GM21737 (cell line): ENCODE data around the gene UBAC1.
A peak's percentile ranks its signal among the peaks of the same experiment; 100 is the strongest.

Experiments
- ATAC-seq: cut with Tn5 transposase; IDR thresholded peaks from one replicate; pipeline ENCODE4 v1.9.1; 2021; ENCODE audit warnings: mild to moderate bottlenecking, moderate library complexity; ENCODE audit not compliant: unreplicated experiment

The UBAC1 gene

GRCh38 chr9:135961277-135961715, at the start of gene UBAC1:
TSS of gene UBAC1 (minus strand) at chr9:135961373. CDS start at chr9:135961162, 211 bp downstream.
- ATAC-seq: peak; percentile 85

DNA sequence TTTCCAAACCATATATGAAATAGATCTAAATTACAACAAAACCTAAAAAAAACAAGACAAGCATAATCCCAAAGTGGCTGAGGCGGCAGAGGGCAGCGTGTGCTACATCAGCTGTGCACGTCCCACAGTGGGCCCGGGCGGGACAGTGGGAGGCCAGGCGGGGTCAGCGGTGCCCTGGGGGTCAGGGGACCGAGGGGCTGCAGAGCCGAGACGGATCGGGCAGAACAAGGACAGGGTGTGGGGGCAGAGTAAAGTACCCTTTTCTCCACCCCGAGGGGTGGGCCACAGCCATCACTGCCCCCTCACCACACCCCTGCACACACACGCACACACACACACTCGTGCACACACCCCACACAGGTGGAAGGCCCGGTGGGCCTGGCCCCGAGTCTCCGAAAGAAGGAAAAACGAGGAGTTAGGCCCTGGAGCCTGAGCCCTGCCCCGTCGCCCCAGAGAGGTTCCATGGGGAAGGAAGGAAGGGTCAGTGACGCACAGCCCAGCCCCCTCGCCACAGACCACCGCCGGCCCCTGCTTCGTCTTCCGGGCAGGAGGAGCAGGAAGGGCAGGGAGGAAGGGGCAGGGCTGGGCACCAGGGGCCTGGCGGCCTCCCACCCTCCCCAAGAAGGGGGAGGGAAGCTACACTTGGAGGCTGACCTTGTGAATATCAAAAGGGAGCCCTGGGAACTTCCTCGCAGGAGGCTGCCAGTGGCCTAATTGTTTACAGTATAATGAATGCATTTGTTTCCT, 49.6 kb upstream of the UBAC1 start:
- no peak for ATAC-seq

DNA sequence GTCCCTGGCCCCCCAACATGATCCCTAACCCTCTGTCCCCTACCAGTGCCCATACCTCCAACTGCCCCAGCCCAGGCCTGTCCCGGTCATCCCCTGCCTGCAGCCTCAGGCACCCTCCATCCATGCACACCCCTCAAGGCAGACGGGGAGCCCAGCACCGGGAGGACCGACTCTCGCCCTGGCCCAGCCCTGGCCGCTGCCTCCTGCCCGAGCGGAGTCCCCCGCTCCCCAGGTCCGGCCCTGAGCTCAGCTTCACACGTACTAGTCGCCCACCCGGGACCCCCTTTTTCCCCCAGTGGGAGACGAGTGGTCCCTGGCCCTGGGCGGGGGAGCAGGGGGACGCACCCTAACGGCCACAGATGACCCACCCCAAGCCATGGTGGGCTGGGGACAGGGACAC, 49.0 kb upstream of the UBAC1 start:
- ATAC-seq: no peak

GRCh38 chr9:136009516-136009915, 48.3 kb upstream of the UBAC1 start:
- no peak for ATAC-seq

DNA sequence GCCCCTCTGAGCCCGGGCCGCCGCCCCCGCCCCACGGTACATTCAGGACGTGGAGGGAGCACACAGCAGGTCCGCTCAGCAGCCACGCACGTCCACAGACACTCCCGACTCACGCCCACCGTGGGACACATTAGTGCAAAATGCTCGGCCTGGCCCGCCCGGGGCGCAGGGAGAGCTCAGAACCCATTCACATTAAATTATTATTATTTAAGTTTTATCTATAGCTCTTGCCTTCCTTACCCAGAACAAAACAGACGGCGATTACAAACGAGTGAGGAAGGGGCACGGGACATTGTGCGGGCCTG, 47.5 kb upstream of the UBAC1 start:
- no peak for ATAC-seq

DNA sequence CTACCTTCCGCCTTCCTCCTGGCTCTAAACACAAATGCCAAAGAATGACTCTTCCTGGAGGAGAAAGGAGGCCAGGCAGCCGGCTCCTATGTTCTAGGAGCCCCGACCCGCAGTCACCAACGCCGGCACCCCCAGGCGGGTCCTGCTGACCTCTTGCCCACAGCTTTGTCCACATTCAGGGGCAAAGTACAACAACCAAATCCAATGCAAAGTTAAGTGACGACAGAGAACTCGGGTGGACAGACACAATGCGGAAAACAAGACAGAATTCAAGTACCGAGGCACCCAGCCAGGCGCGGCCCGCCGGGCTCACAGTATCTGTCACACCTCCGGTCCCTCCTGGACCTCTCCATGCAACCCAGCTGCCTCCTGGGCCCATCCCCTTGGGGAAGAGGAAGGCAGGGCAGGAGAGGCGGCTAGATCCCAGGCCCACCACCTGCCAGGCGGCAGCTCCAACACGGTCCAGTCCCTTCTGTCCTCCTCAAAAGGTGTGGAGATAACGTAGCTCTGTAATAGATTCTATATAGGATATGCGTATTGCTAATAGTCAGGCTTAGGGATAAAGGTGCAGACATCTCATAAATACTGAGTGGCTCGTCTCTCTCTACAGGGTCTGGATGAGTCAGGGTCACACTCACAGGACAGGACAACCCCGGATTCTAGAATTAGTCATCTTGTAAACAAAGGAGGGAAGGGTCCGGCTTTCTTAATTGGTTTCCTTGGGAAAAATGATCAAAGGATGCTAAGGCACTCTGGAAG, 46.9 kb upstream of the UBAC1 start:
- ATAC-seq: no peak

- ATAC-seq: no peak
Observed at GRCh38 chr9:136007276-136007933, 46.2 kb upstream of the UBAC1 start.

- ATAC-seq: no peak
Observed at GRCh38 chr9:136006169-136006568, 45.0 kb upstream of the UBAC1 start.

GRCh38 chr9:136004712-136005111, 43.5 kb upstream of the UBAC1 start:
- no peak for ATAC-seq

DNA sequence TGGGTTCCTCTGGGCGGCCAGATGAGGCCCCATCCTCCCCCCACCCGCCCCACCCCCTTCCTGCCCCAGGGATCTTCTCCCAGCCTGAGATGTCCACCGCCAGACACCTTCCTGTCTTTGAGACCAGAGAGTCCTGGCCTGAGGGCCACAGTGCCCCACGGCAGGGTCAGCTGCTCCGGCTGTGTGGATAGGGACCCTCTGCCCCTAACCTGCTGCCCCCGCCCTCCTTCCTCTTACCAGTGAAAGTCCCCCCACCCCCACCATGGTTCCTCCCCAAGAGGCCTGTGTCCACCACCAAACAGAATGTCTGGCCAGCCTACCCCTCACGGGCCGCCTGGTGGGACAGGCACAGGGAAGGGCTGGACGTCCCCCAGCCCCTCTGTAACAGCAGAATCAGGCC, 43.0 kb upstream of the UBAC1 start:
- ATAC-seq: no peak

- no peak for ATAC-seq
Observed at GRCh38 chr9:136003411-136004218, 42.4 kb upstream of the UBAC1 start.

DNA sequence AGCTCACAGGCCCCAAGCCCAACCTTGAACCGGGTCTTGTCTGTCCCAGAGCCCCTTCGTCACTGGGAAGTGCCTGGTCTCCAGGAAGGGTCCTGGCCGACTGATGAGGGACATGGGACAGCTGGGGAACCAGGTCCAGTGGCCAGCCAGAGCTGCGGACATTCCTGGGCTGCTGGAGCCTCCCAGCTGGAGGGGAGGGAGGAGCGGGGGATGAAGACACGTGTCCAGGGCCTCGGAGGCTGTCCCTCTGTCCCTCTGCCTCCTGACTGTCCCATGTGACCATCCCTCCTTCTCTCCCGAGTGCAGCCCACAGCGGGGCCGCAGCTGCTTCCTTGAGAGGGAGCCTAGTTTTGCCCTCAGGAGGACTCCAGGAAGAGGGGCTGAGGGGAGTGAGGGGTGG, 41.7 kb upstream of the UBAC1 start:
- no peak for ATAC-seq

DNA sequence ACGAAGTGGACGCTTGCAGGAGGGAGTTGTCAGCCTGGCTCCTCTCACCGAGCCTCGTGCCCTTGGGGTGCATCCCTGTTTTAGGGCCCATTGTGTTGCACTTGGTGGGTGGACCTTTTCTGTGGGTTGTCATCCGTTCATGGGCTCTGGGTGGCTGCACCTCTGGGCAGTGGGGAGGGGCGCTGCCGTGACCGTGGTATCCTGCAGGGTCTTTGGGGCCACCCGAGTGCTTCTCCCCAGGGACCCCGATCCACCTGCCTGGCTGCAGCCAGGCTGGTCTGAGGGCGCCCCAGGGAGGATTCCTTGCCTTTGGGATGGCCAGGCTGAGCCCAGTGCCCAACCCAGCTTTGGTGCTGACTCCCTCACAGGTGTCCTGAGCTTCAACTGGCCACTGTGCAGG, 41.0 kb upstream of the UBAC1 start:
- ATAC-seq: no peak

- ATAC-seq: no peak
Observed at GRCh38 chr9:136001231-136001630, 40.1 kb upstream of the UBAC1 start.

DNA sequence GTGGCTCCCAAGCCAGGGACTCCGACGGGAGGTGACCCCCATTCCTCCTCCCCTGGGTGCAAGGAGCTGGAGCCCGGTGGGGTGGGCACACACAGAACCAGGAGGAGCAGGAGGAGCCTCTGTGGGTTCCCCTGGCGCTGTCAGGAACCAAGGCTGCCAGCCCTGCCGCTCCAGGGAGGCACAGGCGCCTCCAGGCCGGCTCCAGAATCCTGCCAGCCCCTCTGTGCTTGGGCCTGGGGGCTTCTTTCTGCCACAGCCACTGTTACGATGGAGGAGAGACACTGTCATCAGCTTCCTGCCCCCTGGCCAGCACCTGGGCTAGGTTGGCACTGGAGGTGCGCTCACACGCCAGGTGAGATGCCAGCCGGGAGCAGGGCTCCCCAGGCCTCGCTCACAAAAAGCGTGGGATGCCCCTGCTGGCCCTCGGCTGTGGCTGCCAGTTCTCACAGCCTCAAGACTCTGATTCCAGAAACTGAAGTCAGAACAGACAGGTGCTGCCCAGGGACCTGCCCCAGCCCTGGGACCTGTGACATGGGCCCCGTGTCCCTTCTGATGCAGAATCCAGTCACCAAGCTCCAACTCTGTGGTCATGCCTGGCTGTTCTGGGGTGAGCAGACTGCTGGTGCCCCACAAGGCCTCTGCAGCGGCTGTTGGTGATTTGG, 37.4 kb upstream of the UBAC1 start:
- no peak for ATAC-seq

DNA sequence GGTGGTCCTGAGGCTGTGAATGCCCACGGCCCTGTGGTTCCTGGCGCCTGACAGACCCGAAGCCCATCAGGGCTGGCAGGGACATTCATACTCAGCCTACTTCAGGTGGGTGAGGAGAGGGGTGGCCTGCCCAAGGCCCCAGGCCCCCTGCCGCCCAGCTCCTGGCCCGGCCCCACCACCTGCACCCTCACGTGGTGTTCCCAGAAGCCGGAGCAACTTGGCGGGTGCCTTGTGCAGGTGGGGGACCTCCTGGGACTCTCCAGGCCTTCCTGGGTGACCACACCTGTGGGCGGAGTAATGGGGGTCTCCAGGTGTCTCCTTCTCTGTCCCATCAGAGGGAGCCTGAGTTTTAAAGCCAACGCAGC, 36.8 kb upstream of the UBAC1 start:
- no peak for ATAC-seq

- ATAC-seq: no peak
Observed at GRCh38 chr9:135997090-135998015, 36.2 kb upstream of the UBAC1 start.

DNA sequence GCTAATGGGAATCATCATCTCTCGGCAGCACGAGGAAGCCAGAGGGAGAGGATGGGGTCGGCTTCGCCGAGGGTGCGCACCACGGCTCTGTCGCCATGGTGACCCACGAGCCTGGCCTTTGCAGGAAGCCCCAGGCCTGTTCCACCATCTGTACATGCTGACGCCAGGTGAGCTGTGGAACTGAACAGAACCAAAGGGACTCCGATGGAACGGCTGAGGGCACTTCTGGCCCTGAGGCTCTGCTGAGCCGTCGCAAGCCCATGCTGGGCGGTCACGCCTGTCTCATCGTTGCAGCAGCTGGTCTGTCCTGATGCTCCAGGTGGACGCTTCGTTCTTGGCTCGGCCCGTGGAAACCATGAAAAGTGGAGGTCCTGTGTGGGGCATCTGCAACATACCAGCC, 34.6 kb upstream of the UBAC1 start:
- no peak for ATAC-seq

- no peak for ATAC-seq
Observed at GRCh38 chr9:135994501-135995192, 33.5 kb upstream of the UBAC1 start.
